ENCODE data around the gene COLEC12.

DNA sequence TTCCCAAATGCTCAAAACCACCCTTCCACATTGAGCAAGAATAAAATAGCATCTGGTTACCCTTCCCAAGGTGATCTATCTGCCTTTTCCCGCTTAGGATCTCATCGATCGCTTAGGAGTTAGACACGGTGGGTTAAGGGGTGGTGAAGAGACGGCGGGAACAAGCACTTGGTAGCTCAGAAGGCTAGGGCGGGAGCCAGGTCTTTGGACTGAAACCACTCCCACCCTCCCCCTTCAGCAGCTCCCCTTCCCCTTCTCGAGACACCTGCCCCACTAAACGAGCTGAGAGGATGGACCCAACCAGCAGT, 233.2 kb downstream of the COLEC12 start:
- TF ChIP-seq, protein P1, sequence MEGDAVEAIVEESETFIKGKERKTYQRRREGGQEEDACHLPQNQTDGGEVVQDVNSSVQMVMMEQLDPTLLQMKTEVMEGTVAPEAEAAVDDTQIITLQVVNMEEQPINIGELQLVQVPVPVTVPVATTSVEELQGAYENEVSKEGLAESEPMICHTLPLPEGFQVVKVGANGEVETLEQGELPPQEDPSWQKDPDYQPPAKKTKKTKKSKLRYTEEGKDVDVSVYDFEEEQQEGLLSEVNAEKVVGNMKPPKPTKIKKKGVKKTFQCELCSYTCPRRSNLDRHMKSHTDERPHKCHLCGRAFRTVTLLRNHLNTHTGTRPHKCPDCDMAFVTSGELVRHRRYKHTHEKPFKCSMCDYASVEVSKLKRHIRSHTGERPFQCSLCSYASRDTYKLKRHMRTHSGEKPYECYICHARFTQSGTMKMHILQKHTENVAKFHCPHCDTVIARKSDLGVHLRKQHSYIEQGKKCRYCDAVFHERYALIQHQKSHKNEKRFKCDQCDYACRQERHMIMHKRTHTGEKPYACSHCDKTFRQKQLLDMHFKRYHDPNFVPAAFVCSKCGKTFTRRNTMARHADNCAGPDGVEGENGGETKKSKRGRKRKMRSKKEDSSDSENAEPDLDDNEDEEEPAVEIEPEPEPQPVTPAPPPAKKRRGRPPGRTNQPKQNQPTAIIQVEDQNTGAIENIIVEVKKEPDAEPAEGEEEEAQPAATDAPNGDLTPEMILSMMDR (IDR thresholded peaks at IDR 0.05), result no peak
- TF ChIP-seq EP300 (IDR thresholded peaks at IDR 0.05) (no peak), POLR2A (IDR thresholded peaks at IDR 0.05) (no peak)
